Neural cell (in vitro differentiated cells): ENCODE measurements around the gene LKAAEAR1. TPM values are rescaled to one million over a fixed set of nuclear protein-coding genes. Genes with fewer than 3 reads are reported as not detected.

Source experiments
- H2AFZ ChIP-seq: fragments of 200-600, 300-800 bp; sonication (generic), shearing (Covaris generic); 2 replicates; pipeline ENCODE4 v1.6.0; 2014; ENCODE audit warnings: low read depth, mild to moderate bottlenecking, antibody characterized with exemption, low read length, moderate library complexity
- H3F3A ChIP-seq: fragments of 200-600 bp; shearing (Covaris generic); 2 replicates; pipeline ENCODE4 v1.6.1; 2016; ENCODE audit warnings: mild to moderate bottlenecking, moderate library complexity, mixed read lengths, antibody characterized with exemption, low read length; ENCODE audit not compliant: insufficient read depth, poor library complexity, severe bottlenecking
- H3K27ac ChIP-seq: fragments of 200-600, 300-800 bp; sonication (generic), shearing (Covaris generic); 2 replicates; pipeline ENCODE4 v1.5.1; 2014; ENCODE audit warnings: mild to moderate bottlenecking, low read length, moderate library complexity
- H3K27me3 ChIP-seq: fragments of 300-800, 200-600 bp; sonication (generic), shearing (Covaris generic); 2 replicates; pipeline ENCODE4 v1.6.0; 2014; ENCODE audit warnings: mild to moderate bottlenecking, low read depth, low read length, moderate library complexity; ENCODE audit not compliant: insufficient read depth
- H3K36me3 ChIP-seq: fragments of 300-800, 200-600 bp; sonication (generic), shearing (Covaris generic); 2 replicates; pipeline ENCODE4 v1.5.1; 2014; ENCODE audit warnings: mild to moderate bottlenecking, antibody characterized with exemption, low read length, moderate library complexity; ENCODE audit not compliant: insufficient read depth
- H3K4me2 ChIP-seq: fragments of 300-800, 200-600 bp; sonication (generic), shearing (Covaris generic); 2 replicates; pipeline ENCODE4 v1.6.0; 2014; ENCODE audit warnings: mild to moderate bottlenecking, low read length
- H3K4me3 ChIP-seq: fragments of 300-800, 200-600 bp; sonication (generic), shearing (Covaris generic); 2 replicates; pipeline ENCODE4 v1.5.1; 2014; ENCODE audit warnings: mild to moderate bottlenecking, low read length, moderate library complexity
- H3K79me2 ChIP-seq: fragments of 200-600 bp; shearing (Covaris generic); replicated peaks from 2 replicates; pipeline ENCODE4 v1.6.0; 2014; ENCODE audit warnings: mild to moderate bottlenecking, low read length, moderate library complexity; ENCODE audit not compliant: insufficient read depth
- H3K9ac ChIP-seq: fragments of 300-800, 200-600 bp; sonication (generic), shearing (Covaris generic); 2 replicates; pipeline ENCODE4 v1.6.1; 2016; ENCODE audit warnings: mild to moderate bottlenecking, low read length, mixed read lengths
- H3K9me2 ChIP-seq: fragments of 200-600 bp; shearing (Covaris generic); 2 replicates; pipeline ENCODE4 v1.6.1; 2016; ENCODE audit warnings: mild to moderate bottlenecking, low read length, mixed read lengths; ENCODE audit not compliant: insufficient read depth
- H3K9me3 ChIP-seq: fragments of 200-600, 300-800 bp; sonication (generic), shearing (Covaris generic); 2 replicates; pipeline ENCODE4 v1.6.1; 2016; ENCODE audit warnings: mild to moderate bottlenecking, mixed run types, low read length, moderate library complexity, mixed read lengths
- H4K20me1 ChIP-seq: fragments of 200-600 bp; shearing (Covaris generic); 2 replicates; pipeline ENCODE4 v1.6.1; 2016; ENCODE audit warnings: mild to moderate bottlenecking, mixed run types; ENCODE audit not compliant: insufficient read depth
- CTCF ChIP-seq: fragments of 450-650 bp; IDR thresholded peaks from 2 replicates; pipeline ENCODE4 v1.5.1; 2014; ENCODE audit warnings: antibody characterized with exemption, mild to moderate bottlenecking, moderate library complexity; ENCODE audit not compliant: poor library complexity, severe bottlenecking
- EP300 ChIP-seq: fragments of 450-650 bp; conservative IDR thresholded peaks from 2 replicates; pipeline ENCODE4 v1.6.1; 2014; ENCODE audit warnings: antibody characterized with exemption, mild to moderate bottlenecking, moderate library complexity; ENCODE audit not compliant: poor library complexity, severe bottlenecking
- EZH2 ChIP-seq: fragments of 200-600, 300-800 bp; shearing (Covaris generic), sonication (generic); IDR thresholded peaks from 2 replicates; pipeline ENCODE4 v1.6.1; 2014; ENCODE audit warnings: antibody characterized with exemption, low read length, borderline replicate concordance, mild to moderate bottlenecking; ENCODE audit not compliant: insufficient read depth, poor library complexity, severe bottlenecking
- MXI1 ChIP-seq: fragments of 450-650 bp; conservative IDR thresholded peaks from 2 replicates; pipeline ENCODE4 v1.6.1; 2014; ENCODE audit warnings: antibody characterized with exemption, mild to moderate bottlenecking; ENCODE audit not compliant: poor library complexity, severe bottlenecking
- POLR2AphosphoS5 ChIP-seq: IDR thresholded peaks from 2 replicates; pipeline ENCODE4 v1.6.1; 2012
- RAD21 ChIP-seq: fragments of 450-650 bp; conservative IDR thresholded peaks from 2 replicates; pipeline ENCODE4 v1.6.1; 2014; ENCODE audit warnings: antibody characterized with exemption, mild to moderate bottlenecking, moderate library complexity
- REST ChIP-seq: IDR thresholded peaks from 2 replicates; pipeline ENCODE4 v1.6.1; 2012; ENCODE audit warnings: borderline replicate concordance
- SMC3 ChIP-seq: fragments of 450-650 bp; conservative IDR thresholded peaks from 2 replicates; pipeline ENCODE4 v1.6.1; 2014; ENCODE audit warnings: antibody characterized with exemption, mild to moderate bottlenecking, moderate library complexity; ENCODE audit not compliant: poor library complexity
- TAF1 ChIP-seq: IDR thresholded peaks from 2 replicates; pipeline ENCODE4 v1.6.1; 2012; ENCODE audit warnings: low read depth
- polyA plus RNA-seq: library from polyadenylated mRNA; depleted of rRNA; stranded (reverse); fragments of >200 nt; gene quantifications from 2 replicates; pipeline ENCODE4 v1.2.3, GENCODE V29; 2014

The LKAAEAR1 gene
- polyA plus RNA-seq, 1 donor from 2014 or later: 9.3 TPM

- no peaks in the 10 kb centered on the region for H3K27me3 ChIP-seq
- no peak for TF ChIP-seq EP300
- no peaks in the 10 kb centered on the region for H3K79me2 ChIP-seq
- H3K4me2 ChIP-seq: no peak overlapping the region
- no peak overlapping the region for H3K27ac ChIP-seq
- no peaks in the 10 kb centered on the region for H4K20me1 ChIP-seq
- no peaks in the 10 kb centered on the region for H3F3A ChIP-seq
- no peak overlapping the region for H3K9ac ChIP-seq
- no peaks in the 10 kb centered on the region for H3K9me2 ChIP-seq
- no peak overlapping the region for H3K4me3 ChIP-seq
- no peak overlapping the region for H2AFZ ChIP-seq
- H3K36me3 ChIP-seq: no peaks in the 10 kb centered on the region
- H3K9me3 ChIP-seq: no peaks in the 10 kb centered on the region
Measured at GRCh38 chr20:64073476-64074183, 10.6 kb downstream of the LKAAEAR1 start.

GRCh38 chr20:64072498-64073063 is 11.6 kb downstream of the LKAAEAR1 start:
- no peak for TF ChIP-seq TAF1
- no peak overlapping the region for H3K27ac ChIP-seq

GRCh38 chr20:64071341-64072332 is 12.6 kb downstream of the LKAAEAR1 start:
- TF ChIP-seq TAF1 (no peak), POLR2AphosphoS5 (no peak), CTCF (no peak), EZH2 (no peak), RAD21 (no peak), REST (no peak), EP300 (no peak), SMC3 (no peak), MXI1 (no peak)
- Histone ChIP-seq H3K27me3 (no peaks in the 10 kb centered on the region), H3K4me2 (no peak overlapping the region), H3K79me2 (no peaks in the 10 kb centered on the region), H3K9me3 (no peaks in the 10 kb centered on the region), H3K9ac (no peak overlapping the region), H3K9me2 (no peaks in the 10 kb centered on the region), H3K36me3 (no peaks in the 10 kb centered on the region), H4K20me1 (no peaks in the 10 kb centered on the region), H2AFZ (no peak overlapping the region), H3F3A (no peaks in the 10 kb centered on the region), H3K27ac (no peak overlapping the region), H3K4me3 (no peak overlapping the region)

More at GRCh38 chr20:64072498-64073063, 11.6 kb downstream of the LKAAEAR1 start:
- Histone ChIP-seq H3K9me3 (no peaks in the 10 kb centered on the region), H2AFZ (no peak overlapping the region), H3F3A (no peaks in the 10 kb centered on the region), H4K20me1 (no peaks in the 10 kb centered on the region), H3K4me3 (no peak overlapping the region), H3K9ac (no peak overlapping the region), H3K4me2 (no peak overlapping the region), H3K9me2 (no peaks in the 10 kb centered on the region), H3K79me2 (no peaks in the 10 kb centered on the region), H3K36me3 (no peaks in the 10 kb centered on the region), H3K27me3 (no peaks in the 10 kb centered on the region)
